HEK293 (cell line): ENCODE results near the gene RAC2.

Experiments
- GLIS2 ChIP-seq: fragments of 450-650 bp; formaldehyde crosslinking; IDR thresholded peaks from 2 replicates; pipeline ENCODE4 v1.5.1; 2016; ENCODE audit warnings: missing biosample characterization, missing genetic modification characterization
- TF ChIP-seq, protein P1 (sequence below): fragments of 450-650 bp; formaldehyde crosslinking; IDR thresholded peaks from 2 replicates; pipeline ENCODE4 v1.5.1; 2016; ENCODE audit warnings: missing biosample characterization, missing genetic modification characterization, low read depth
- TF ChIP-seq, protein P2 (sequence below): fragments of 450-650 bp; formaldehyde crosslinking; IDR thresholded peaks from 2 replicates; pipeline ENCODE4 v1.5.1; 2016; ENCODE audit warnings: missing biosample characterization, missing genetic modification characterization
- TF ChIP-seq, protein P3 (sequence below): fragments of 450-650 bp; formaldehyde crosslinking; conservative IDR thresholded peaks from 2 replicates; pipeline ENCODE4 v1.5.1; 2016; ENCODE audit warnings: low read depth, missing biosample characterization, missing genetic modification characterization

DNA sequence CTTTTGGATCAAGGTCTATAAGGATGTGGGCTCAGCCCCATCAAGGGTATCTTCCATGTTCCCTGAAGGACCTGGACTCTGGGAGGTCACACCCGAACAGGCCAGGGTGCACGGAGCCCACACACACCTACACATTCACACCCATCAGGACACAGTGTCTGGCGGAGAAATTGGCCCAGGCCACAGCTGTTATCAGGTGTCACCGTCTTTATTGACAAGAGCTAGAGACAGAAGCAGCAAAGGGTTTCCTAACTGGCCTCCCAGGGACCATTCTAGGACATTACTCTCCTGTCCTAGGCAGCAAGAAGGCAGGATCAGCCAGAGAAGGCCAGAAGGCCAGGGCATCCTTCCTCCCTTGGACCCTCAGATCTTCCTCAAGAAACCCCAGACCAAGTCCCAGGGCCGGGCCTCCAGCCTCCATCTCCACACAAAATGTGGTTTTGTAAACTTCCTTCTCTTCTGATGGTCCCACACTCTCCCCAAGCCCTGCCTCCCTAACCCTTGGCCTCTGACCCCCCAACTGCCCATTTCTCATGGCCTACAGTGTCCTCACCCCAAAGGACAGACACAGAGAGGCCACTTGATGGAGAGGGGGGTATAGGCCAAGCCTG lies 39.9 kb downstream of the RAC2 start:
- TF ChIP-seq, protein P1, sequence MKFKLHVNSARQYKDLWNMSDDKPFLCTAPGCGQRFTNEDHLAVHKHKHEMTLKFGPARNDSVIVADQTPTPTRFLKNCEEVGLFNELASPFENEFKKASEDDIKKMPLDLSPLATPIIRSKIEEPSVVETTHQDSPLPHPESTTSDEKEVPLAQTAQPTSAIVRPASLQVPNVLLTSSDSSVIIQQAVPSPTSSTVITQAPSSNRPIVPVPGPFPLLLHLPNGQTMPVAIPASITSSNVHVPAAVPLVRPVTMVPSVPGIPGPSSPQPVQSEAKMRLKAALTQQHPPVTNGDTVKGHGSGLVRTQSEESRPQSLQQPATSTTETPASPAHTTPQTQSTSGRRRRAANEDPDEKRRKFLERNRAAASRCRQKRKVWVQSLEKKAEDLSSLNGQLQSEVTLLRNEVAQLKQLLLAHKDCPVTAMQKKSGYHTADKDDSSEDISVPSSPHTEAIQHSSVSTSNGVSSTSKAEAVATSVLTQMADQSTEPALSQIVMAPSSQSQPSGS (tag by site-specific recombination) = no peak
- TF ChIP-seq, protein P2, sequence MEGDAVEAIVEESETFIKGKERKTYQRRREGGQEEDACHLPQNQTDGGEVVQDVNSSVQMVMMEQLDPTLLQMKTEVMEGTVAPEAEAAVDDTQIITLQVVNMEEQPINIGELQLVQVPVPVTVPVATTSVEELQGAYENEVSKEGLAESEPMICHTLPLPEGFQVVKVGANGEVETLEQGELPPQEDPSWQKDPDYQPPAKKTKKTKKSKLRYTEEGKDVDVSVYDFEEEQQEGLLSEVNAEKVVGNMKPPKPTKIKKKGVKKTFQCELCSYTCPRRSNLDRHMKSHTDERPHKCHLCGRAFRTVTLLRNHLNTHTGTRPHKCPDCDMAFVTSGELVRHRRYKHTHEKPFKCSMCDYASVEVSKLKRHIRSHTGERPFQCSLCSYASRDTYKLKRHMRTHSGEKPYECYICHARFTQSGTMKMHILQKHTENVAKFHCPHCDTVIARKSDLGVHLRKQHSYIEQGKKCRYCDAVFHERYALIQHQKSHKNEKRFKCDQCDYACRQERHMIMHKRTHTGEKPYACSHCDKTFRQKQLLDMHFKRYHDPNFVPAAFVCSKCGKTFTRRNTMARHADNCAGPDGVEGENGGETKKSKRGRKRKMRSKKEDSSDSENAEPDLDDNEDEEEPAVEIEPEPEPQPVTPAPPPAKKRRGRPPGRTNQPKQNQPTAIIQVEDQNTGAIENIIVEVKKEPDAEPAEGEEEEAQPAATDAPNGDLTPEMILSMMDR (tag by site-specific recombination) = no peak
- TF ChIP-seq, protein P3, sequence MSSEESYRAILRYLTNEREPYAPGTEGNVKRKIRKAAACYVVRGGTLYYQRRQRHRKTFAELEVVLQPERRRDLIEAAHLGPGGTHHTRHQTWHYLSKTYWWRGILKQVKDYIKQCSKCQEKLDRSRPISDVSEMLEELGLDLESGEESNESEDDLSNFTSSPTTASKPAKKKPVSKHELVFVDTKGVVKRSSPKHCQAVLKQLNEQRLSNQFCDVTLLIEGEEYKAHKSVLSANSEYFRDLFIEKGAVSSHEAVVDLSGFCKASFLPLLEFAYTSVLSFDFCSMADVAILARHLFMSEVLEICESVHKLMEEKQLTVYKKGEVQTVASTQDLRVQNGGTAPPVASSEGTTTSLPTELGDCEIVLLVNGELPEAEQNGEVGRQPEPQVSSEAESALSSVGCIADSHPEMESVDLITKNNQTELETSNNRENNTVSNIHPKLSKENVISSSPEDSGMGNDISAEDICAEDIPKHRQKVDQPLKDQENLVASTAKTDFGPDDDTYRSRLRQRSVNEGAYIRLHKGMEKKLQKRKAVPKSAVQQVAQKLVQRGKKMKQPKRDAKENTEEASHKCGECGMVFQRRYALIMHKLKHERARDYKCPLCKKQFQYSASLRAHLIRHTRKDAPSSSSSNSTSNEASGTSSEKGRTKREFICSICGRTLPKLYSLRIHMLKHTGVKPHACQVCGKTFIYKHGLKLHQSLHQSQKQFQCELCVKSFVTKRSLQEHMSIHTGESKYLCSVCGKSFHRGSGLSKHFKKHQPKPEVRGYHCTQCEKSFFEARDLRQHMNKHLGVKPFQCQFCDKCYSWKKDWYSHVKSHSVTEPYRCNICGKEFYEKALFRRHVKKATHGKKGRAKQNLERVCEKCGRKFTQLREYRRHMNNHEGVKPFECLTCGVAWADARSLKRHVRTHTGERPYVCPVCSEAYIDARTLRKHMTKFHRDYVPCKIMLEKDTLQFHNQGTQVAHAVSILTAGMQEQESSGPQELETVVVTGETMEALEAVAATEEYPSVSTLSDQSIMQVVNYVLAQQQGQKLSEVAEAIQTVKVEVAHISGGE (tag by site-specific recombination) = no peak
- TF ChIP-seq GLIS2 (tag by site-specific recombination) = no peak
